ENCODE data around the gene ODAD4.

- TF ChIP-seq CTCF (IDR thresholded peaks at IDR 0.05) (no peak), REST (IDR thresholded peaks at IDR 0.05; ENCODE audit: low read depth, low read length) (no peak), TAF1 (IDR thresholded peaks at IDR 0.05; ENCODE audit: borderline replicate concordance, low read depth, low read length) (no peak), EP300 (IDR thresholded peaks at IDR 0.05; ENCODE audit: borderline replicate concordance in 1 of 2, low read depth in 1 of 2, low read length in 1 of 2) (no peak), MAX (IDR thresholded peaks at IDR 0.05; ENCODE audit: low read depth) (no peak), RAD21 (IDR thresholded peaks at IDR 0.05; ENCODE audit: low read length) (no peak), POLR2AphosphoS5 (IDR thresholded peaks at IDR 0.05; ENCODE audit: low read depth, low read length) (no peak)
These were observed 55.5 kb downstream of the ODAD4 start for GRCh38 chr17:41985919-41986318.
